Tibial nerve (tissue), 3 donors: ENCODE results near the gene BIRC2.

Experiments
- CTCF ChIP-seq, 5 experiments: fragments of 200-600 bp in 3 of 5; fragments of 450-650 bp in 2 of 5; sonication (generic) in 3 of 5; IDR thresholded peaks; one replicate each; pipeline ENCODE4 v1.5.1; 2016 to 2019; ENCODE audit warnings: antibody characterized with exemption in 5 of 5, mild to moderate bottlenecking in 3 of 5, moderate library complexity in 2 of 5
- POLR2A ChIP-seq, 2 donors: fragments of 450-650 bp; IDR thresholded peaks; one replicate each; pipeline ENCODE4 v1.6.1; 2017; ENCODE audit warnings: antibody characterized with exemption in 2 of 2, mild to moderate bottlenecking in 2 of 2, moderate library complexity in 2 of 2

- TF ChIP-seq CTCF (IDR thresholded peaks at IDR 0.05) = no peak
- no peak for TF ChIP-seq POLR2A (IDR thresholded peaks at IDR 0.05)
Observed at GRCh38 chr11:102384419-102385079, 37.5 kb downstream of the BIRC2 start.
